GM12892 (cell line): ENCODE measurements around the gene PNRC1.
"Not testable (repeated sequence)": the region's sequence is repeated elsewhere in the genome, so short reads cannot be mapped to it uniquely, and the experiment has no call there.

Source experiments
- DNase-seq: peaks from one replicate; pipeline ENCODE4 v3.0.0; 2011; ENCODE audit not compliant: insufficient read length
- FAIRE-seq: peaks from 2 replicates; lab custom pipeline; 2011; peaks lifted over from hg19 to GRCh38; lab: Jason Lieb, UNC
- POLR2A ChIP-seq: IDR thresholded peaks from 2 replicates; pipeline ENCODE4 v1.6.1; 2011; ENCODE audit warnings: low read depth, low read length, control low read depth
- POLR2AphosphoS5 ChIP-seq: IDR thresholded peaks from 2 replicates; pipeline ENCODE4 v1.6.1; 2011; ENCODE audit warnings: low read depth, low read length, control low read depth
- TAF1 ChIP-seq: IDR thresholded peaks from 2 replicates; pipeline ENCODE4 v1.6.1; 2011; ENCODE audit warnings: low read depth, mild to moderate bottlenecking, control low read depth, low read length, borderline replicate concordance

Gene PNRC1

GRCh38 chr6:89045576-89045975, 35.0 kb upstream of the PNRC1 start:
- DNase-seq, result no peak
- FAIRE-seq, result no peak
- TF ChIP-seq TAF1 (no peak), POLR2AphosphoS5 (no peak), POLR2A (no peak)

GRCh38 chr6:89047473-89047872, 33.1 kb upstream of the PNRC1 start:
- DNase-seq (no peak), FAIRE-seq (no peak)
- no peak for TF ChIP-seq TAF1
- TF ChIP-seq POLR2AphosphoS5, result no peak
- no peak for TF ChIP-seq POLR2A

- DNase-seq (no peak), FAIRE-seq (no peak)
Measured at GRCh38 chr6:89048288-89048923, 32.1 kb upstream of the PNRC1 start.

GRCh38 chr6:89048985-89049384, 31.6 kb upstream of the PNRC1 start:
- TF ChIP-seq POLR2A, result no peak
- FAIRE-seq (no peak), DNase-seq (no peak)

More at GRCh38 chr6:89048288-89048923, 32.1 kb upstream of the PNRC1 start:
- TF ChIP-seq POLR2A (no peak), TAF1 (no peak), POLR2AphosphoS5 (no peak)

GRCh38 chr6:89050155-89050554, 30.4 kb upstream of the PNRC1 start:
- no peak for TF ChIP-seq POLR2A
- TF ChIP-seq TAF1, result no peak
- no peak for TF ChIP-seq POLR2AphosphoS5
- FAIRE-seq, result no peak

GRCh38 chr6:89050697-89051096, 29.9 kb upstream of the PNRC1 start:
- FAIRE-seq, result no peak
- DNase-seq, result no peak
- TF ChIP-seq TAF1 (no peak), POLR2AphosphoS5 (no peak), POLR2A (no peak)

More at GRCh38 chr6:89050155-89050554, 30.4 kb upstream of the PNRC1 start:
- no peak for DNase-seq

- TF ChIP-seq TAF1 (no peak), POLR2AphosphoS5 (no peak), POLR2A (no peak)
- DNase-seq (no peak), FAIRE-seq (no peak)
Measured at GRCh38 chr6:89051676-89052075, 28.9 kb upstream of the PNRC1 start.

GRCh38 chr6:89054208-89054607, 26.3 kb upstream of the PNRC1 start:
- FAIRE-seq (no peak), DNase-seq (no peak)
- TF ChIP-seq POLR2A (no peak), TAF1 (no peak), POLR2AphosphoS5 (no peak)

- TF ChIP-seq POLR2A (no peak), POLR2AphosphoS5 (no peak), TAF1 (no peak)
- DNase-seq (no peak), FAIRE-seq (no peak)
Measured at GRCh38 chr6:89057759-89058158, 22.8 kb upstream of the PNRC1 start.

- no peak for FAIRE-seq
- TF ChIP-seq TAF1 (no peak), POLR2AphosphoS5 (no peak), POLR2A (no peak)
- DNase-seq, result no peak
Measured at GRCh38 chr6:89058627-89059026, 21.9 kb upstream of the PNRC1 start.

GRCh38 chr6:89059227-89059626, 21.3 kb upstream of the PNRC1 start:
- TF ChIP-seq POLR2A (no peak), POLR2AphosphoS5 (no peak), TAF1 (no peak)
- DNase-seq (no peak), FAIRE-seq (no peak)

- DNase-seq, result no peak
- TF ChIP-seq POLR2A (no peak), TAF1 (no peak), POLR2AphosphoS5 (no peak)
- no peak for FAIRE-seq
Measured at GRCh38 chr6:89063881-89064280, 16.7 kb upstream of the PNRC1 start.

GRCh38 chr6:89064931-89065330, 15.6 kb upstream of the PNRC1 start:
- DNase-seq, FAIRE-seq: not testable (repeated sequence)

- not testable (repeated sequence) for FAIRE-seq, DNase-seq
Measured at GRCh38 chr6:89066121-89066520, 14.4 kb upstream of the PNRC1 start.
